ENCODE data around the gene CEP72. TPM values are rescaled to one million over a fixed set of nuclear protein-coding genes. Genes with fewer than 3 reads are reported as not detected.

CEP72 gene
- total and polyA plus RNA-seq, 2 of the 13 experiments (the other 11 are each of a cell fraction or from before 2014, with no cell fraction given) = 3.4 to 9.4 TPM

DNA sequence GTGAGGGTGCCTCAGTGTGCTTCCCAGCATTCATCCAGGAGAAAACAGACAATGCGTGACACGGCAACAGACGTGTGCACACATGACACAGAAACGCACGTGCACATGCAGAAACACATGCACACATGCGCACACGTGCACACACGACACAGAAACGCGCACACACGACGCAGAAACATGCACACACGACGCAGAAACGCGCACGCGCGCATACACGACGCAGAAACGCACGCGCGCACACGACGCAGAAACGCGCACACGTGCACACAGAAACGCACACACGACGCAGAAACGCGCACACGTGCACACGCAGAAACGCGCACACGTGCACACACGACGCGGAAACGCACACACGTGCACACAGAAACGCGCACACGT is 64.5 kb downstream of the CEP72 start (continued):
- TF ChIP-seq, protein P1, sequence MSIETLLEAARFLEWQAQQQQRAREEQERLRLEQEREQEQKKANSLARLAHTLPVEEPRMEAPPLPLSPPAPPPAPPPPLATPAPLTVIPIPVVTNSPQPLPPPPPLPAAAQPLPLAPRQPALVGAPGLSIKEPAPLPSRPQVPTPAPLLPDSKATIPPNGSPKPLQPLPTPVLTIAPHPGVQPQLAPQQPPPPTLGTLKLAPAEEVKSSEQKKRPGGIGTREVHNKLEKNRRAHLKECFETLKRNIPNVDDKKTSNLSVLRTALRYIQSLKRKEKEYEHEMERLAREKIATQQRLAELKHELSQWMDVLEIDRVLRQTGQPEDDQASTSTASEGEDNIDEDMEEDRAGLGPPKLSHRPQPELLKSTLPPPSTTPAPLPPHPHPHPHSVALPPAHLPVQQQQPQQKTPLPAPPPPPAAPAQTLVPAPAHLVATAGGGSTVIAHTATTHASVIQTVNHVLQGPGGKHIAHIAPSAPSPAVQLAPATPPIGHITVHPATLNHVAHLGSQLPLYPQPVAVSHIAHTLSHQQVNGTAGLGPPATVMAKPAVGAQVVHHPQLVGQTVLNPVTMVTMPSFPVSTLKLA (IDR thresholded peaks at IDR 0.05) = peak; percentile 81
- TF ChIP-seq, protein P2, sequence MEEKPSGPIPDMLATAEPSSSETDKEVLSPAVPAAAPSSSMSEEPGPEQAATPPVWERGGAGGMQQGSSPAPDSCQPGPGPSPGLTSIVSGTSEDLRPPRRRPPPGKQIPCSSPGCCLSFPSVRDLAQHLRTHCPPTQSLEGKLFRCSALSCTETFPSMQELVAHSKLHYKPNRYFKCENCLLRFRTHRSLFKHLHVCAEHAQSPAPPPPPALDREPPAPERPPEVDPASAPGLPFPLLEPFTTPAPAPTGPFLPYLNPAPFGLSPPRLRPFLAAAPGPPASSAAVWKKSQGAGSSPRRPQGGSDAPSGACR (CRISPR knock-in tag; IDR thresholded peaks at IDR 0.05) = no peak
- TF ChIP-seq, protein P3, sequence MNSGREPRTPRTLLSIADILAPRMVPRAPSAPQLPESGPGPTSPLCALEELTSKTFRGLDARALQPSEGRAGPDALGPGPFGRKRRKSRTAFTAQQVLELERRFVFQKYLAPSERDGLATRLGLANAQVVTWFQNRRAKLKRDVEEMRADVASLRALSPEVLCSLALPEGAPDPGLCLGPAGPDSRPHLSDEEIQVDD (CRISPR knock-in tag; IDR thresholded peaks at IDR 0.05; ENCODE audit: borderline replicate concordance) = no peak

DNA sequence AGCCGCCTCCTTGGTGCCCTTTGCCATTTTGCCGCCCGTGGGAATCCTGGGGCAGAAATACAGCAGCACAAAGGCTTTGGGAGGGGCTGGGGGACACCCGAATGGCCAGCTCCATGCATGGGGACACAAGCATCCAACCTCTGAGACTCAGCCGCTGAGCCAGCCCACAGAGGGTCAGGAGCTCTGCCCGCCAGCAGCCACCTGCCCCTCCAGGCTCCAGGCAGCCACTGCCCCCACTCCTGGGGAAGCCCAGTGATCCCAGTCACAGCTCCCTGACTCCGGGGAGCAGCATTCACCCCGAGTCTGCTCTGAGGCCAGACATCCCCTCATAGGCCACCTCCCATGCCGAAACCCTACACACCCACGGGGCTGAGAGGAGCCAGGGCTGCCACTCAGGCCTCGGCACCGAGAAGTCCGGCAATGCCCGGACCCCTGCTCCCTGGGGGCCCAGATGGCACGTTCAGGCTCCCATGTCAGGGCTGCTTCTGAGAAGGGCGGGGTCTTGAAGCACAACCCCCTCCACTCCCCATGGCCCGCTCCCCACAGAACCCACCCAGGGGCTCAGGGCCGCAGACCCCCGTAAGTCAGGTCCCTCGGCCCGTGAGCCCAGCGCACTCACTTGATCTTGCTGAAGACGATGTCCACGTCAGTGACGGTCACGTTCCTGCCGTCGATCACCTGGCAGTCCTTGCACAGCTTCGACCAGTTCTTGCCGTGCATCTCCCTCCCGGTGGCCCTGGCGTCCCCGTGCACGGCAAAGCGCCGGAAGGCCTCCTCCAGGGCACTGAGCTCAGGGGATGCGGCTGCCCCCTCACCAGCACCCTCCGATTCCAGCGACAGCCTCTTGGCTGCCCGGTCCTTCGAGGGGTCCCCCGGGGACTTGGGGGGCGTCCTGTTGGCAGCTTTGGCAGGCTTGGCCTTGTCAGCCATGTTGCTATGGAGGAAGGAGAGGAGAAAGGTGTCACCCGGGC is 65.3 kb downstream of the CEP72 start:
- TF ChIP-seq AGO2 (optimal IDR thresholded peaks at IDR 0.05; ENCODE audit: low read depth, low read length) = peak; percentile 60
- TF ChIP-seq, protein P4, sequence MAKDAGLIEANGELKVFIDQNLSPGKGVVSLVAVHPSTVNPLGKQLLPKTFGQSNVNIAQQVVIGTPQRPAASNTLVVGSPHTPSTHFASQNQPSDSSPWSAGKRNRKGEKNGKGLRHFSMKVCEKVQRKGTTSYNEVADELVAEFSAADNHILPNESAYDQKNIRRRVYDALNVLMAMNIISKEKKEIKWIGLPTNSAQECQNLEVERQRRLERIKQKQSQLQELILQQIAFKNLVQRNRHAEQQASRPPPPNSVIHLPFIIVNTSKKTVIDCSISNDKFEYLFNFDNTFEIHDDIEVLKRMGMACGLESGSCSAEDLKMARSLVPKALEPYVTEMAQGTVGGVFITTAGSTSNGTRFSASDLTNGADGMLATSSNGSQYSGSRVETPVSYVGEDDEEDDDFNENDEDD (CRISPR knock-in tag; IDR thresholded peaks at IDR 0.05; ENCODE audit: borderline replicate concordance) = no peak
- no peak for TF ChIP-seq TSC22D2 (CRISPR knock-in tag; IDR thresholded peaks at IDR 0.05; ENCODE audit: borderline replicate concordance)
- no peak for TF ChIP-seq ZNF83 (CRISPR knock-in tag; IDR thresholded peaks at IDR 0.05; ENCODE audit: borderline replicate concordance)
- TF ChIP-seq AGO1 (IDR thresholded peaks at IDR 0.05; ENCODE audit: low read depth, low read length, poor library complexity, severe bottlenecking) = peak; percentile 25
- TF ChIP-seq ELF3 (CRISPR knock-in tag; IDR thresholded peaks at IDR 0.05) = no peak
- TF ChIP-seq MAF1 (CRISPR knock-in tag; IDR thresholded peaks at IDR 0.05; ENCODE audit: borderline replicate concordance) = no peak
- no peak for TF ChIP-seq ZKSCAN8 (CRISPR knock-in tag; IDR thresholded peaks at IDR 0.05; ENCODE audit: borderline replicate concordance)
- Histone ChIP-seq H3K27me3 (ENCODE audit: control insufficient read depth in 1 of 2, insufficient read depth in 2 of 2, low read length in 2 of 2) (peaks cover 5 to 22% of the 10 kb centered on the region in 2 experiments; a peak in 4 of 5 replicates), H4K20me1 (ENCODE audit: insufficient read depth, low read length) (no peaks in the 10 kb centered on the region), H3K4me1 (ENCODE audit: insufficient read depth, low read length) (peaks cover 20% of the 10 kb centered on the region), H3K36me3 (replicated peaks in 1 of 2; ENCODE audit: control insufficient read depth in 1 of 2, insufficient read depth in 2 of 2, low read length in 2 of 2) (no peaks in the 10 kb centered on the region), H3K4me3 (replicated peaks in 1 of 3; ENCODE audit: insufficient read depth in 1 of 3, low read depth in 2 of 3, low read length in 3 of 3) (no peak overlapping the region), H2AFZ (ENCODE audit: low read length) (no peak overlapping the region), H3K27ac (ENCODE audit: extremely low read length, insufficient read depth, low read length) (no peak overlapping the region), H3K4me2 (ENCODE audit: low read depth, low read length) (no peak overlapping the region), H3K9me3 (ENCODE audit: low read length) (no peaks in the 10 kb centered on the region), H3K79me2 (ENCODE audit: insufficient read depth, low read length) (no peaks in the 10 kb centered on the region), H3K9ac (ENCODE audit: insufficient read depth, low read depth, low read length) (no peak overlapping the region)
- WGBS (ENCODE audit: low lambda C conversion rate) = 27% methylated on average over 13 of the region's 44 CpGs
- in situ Hi-C loops (cut with HindIII; ENCODE audit: extremely low pct_ligation_motif_present, low pct_unique_long_range_greater_than_20kb) = loop anchor here (10.0 kb wide), 1 partner anchor 217 kb away; the partner anchor contains the start of genes BRD9 and TRIP13
- ATAC-seq = no peak
- DNase-seq (ENCODE audit: low spot score) = no peak
- no peak for FAIRE-seq
- CTCF ChIA-PET (ENCODE audit: low intra/inter-chr PET ratio, low total read pairs) = no interaction called here
- intact Hi-C loops (cut with micrococcal nuclease; ENCODE audit: unreplicated experiment) = loop anchor here (10.0 kb wide), 1 partner anchor 217 kb away; the partner anchor contains the start of genes BRD9 and TRIP13
- no TSS peak for BruUV-seq (replicated peaks)
- POLR2A ChIA-PET = no interaction called here

Measured in HepG2 (cell line).